ENCODE measurements around the gene RABAC1. TPM values are rescaled to one million over a fixed set of nuclear protein-coding genes. Genes with fewer than 3 reads are reported as not detected.
"Not testable (repeated sequence)": the region's sequence is repeated elsewhere in the genome, so short reads cannot be mapped to it uniquely, and the experiment has no call there.

RABAC1 gene
- total RNA-seq, 2 donors from 2014 or later = 79.6 to 89.7 TPM

GRCh38 chr19:41994994-41995958 lies 36.2 kb upstream of the RABAC1 start:
- no peak for ATAC-seq
- Mint-ChIP-seq H3K4me3 (peak overlapping the region; percentile 67), H3K9me3 (peaks cover 4% of the 10 kb centered on the region)

GRCh38 chr19:41994521-41994971 lies 35.4 kb upstream of the RABAC1 start:
- Mint-ChIP-seq H3K4me1 (ENCODE audit: low read depth in 2 of 2) (peaks cover 35 to 39% of the 10 kb centered on the region in 2 donors), H3K27ac (no peak overlapping the region), H3K4me3 (peak overlapping the region; percentile 67), H3K27me3 (peaks cover 29 to 42% of the 10 kb centered on the region in 2 donors), H3K9me3 (peaks cover 4% of the 10 kb centered on the region), H3K36me3 (peaks cover 5% of the 10 kb centered on the region)
- ATAC-seq (no peak), DNase-seq (ENCODE audit: low spot score) (no peak)

More at GRCh38 chr19:41994994-41995958, 36.2 kb upstream of the RABAC1 start:
- peaks cover 36 to 40% of the 10 kb centered on the region in 2 donors for H3K4me1 Mint-ChIP-seq (ENCODE audit: low read depth in 2 of 2)
- H3K36me3 Mint-ChIP-seq = peaks cover 5% of the 10 kb centered on the region
- DNase-seq (ENCODE audit: low spot score) = no peak
- peaks cover 36 to 50% of the 10 kb centered on the region in 2 donors for H3K27me3 Mint-ChIP-seq
- H3K27ac Mint-ChIP-seq = peak overlapping the region in 1 of 2 donors; percentile 14

GRCh38 chr19:41993612-41994483 lies 34.7 kb upstream of the RABAC1 start, which contains the start of gene ATP1A3:
ATP1A3 (minus strand) TSS chr19:41994230; CDS start chr19:41994076, 154 bp downstream.
- Mint-ChIP-seq H3K27me3 (peaks cover 26 to 36% of the 10 kb centered on the region in 2 donors), H3K4me3 (peak within 1 kb of the TSS; percentile 82), H3K27ac (peak within 1 kb of the TSS in 1 of 2 donors; percentile 14), H3K4me1 (ENCODE audit: low read depth in 2 of 2) (peaks cover 31 to 34% of the 10 kb centered on the region in 2 donors), H3K36me3 (peaks cover 5% of the 10 kb centered on the region), H3K9me3 (peaks cover 4% of the 10 kb centered on the region)
- DNase-seq (ENCODE audit: low spot score) = peak; percentile 84
- peak; percentile 86 to 94 for ATAC-seq

- not testable (repeated sequence) for H3K9me3 Mint-ChIP-seq; DNase-seq (ENCODE audit: low spot score); H3K36me3 Mint-ChIP-seq; H3K27ac Mint-ChIP-seq; ATAC-seq
- Mint-ChIP-seq H3K27me3 (peaks cover 18 to 24% of the 10 kb centered on the region in 2 donors), H3K4me1 (ENCODE audit: low read depth in 2 of 2) (peaks cover 28 to 30% of the 10 kb centered on the region in 2 donors), H3K4me3 (peak overlapping the region; percentile 52)
Observed at GRCh38 chr19:41991925-41992569, 32.9 kb upstream of the RABAC1 start.

- no peak overlapping the region for H3K27ac Mint-ChIP-seq
- peaks cover 5% of the 10 kb centered on the region for H3K36me3 Mint-ChIP-seq
- no peaks in the 10 kb centered on the region for H3K9me3 Mint-ChIP-seq
- DNase-seq (ENCODE audit: low spot score) (no peak), ATAC-seq (no peak)
- no peak overlapping the region for H3K4me3 Mint-ChIP-seq
- H3K4me1 Mint-ChIP-seq (ENCODE audit: low read depth in 2 of 2) = peaks cover 21 to 22% of the 10 kb centered on the region in 2 donors
- H3K27me3 Mint-ChIP-seq = peaks cover 10 to 15% of the 10 kb centered on the region in 2 donors
Observed at GRCh38 chr19:41991025-41991424, 31.9 kb upstream of the RABAC1 start.

- DNase-seq (ENCODE audit: low spot score) = no peak
- H3K27ac Mint-ChIP-seq = no peak overlapping the region
- no peak for ATAC-seq
- peaks cover 20 to 22% of the 10 kb centered on the region in 2 donors for H3K4me1 Mint-ChIP-seq (ENCODE audit: low read depth in 2 of 2)
- no peak overlapping the region for H3K4me3 Mint-ChIP-seq
- H3K27me3 Mint-ChIP-seq = peaks cover 9 to 11% of the 10 kb centered on the region in 2 donors
- H3K9me3 Mint-ChIP-seq = no peaks in the 10 kb centered on the region
- H3K36me3 Mint-ChIP-seq = peaks cover 5% of the 10 kb centered on the region
Observed at GRCh38 chr19:41990615-41991014, 31.5 kb upstream of the RABAC1 start.

GRCh38 chr19:41990028-41990427 lies 30.9 kb upstream of the RABAC1 start:
- peaks cover 3 to 5% of the 10 kb centered on the region in 2 donors for H3K27me3 Mint-ChIP-seq
- no peak overlapping the region for H3K4me3 Mint-ChIP-seq
- ATAC-seq = no peak
- H3K9me3 Mint-ChIP-seq = no peaks in the 10 kb centered on the region
- DNase-seq (ENCODE audit: low spot score) = no peak
- H3K36me3 Mint-ChIP-seq = peaks cover under 1% of the 10 kb centered on the region
- H3K27ac Mint-ChIP-seq = no peak overlapping the region
- H3K4me1 Mint-ChIP-seq (ENCODE audit: low read depth in 2 of 2) = peaks cover 14 to 16% of the 10 kb centered on the region in 2 donors

GRCh38 chr19:41988947-41989346 lies 29.8 kb upstream of the RABAC1 start:
- ATAC-seq (no peak), DNase-seq (ENCODE audit: low spot score) (no peak)
- peaks cover 8 to 11% of the 10 kb centered on the region in 2 donors for H3K4me1 Mint-ChIP-seq (ENCODE audit: low read depth in 2 of 2)
- no peak overlapping the region for H3K4me3 Mint-ChIP-seq
- H3K9me3 Mint-ChIP-seq = no peaks in the 10 kb centered on the region
- no peaks in the 10 kb centered on the region for H3K36me3 Mint-ChIP-seq
- no peak overlapping the region for H3K27ac Mint-ChIP-seq
- H3K27me3 Mint-ChIP-seq = no peaks in the 10 kb centered on the region

- H3K9me3 Mint-ChIP-seq = no peaks in the 10 kb centered on the region
- H3K4me1 Mint-ChIP-seq (ENCODE audit: low read depth in 2 of 2) = peaks cover 0 to under 1% of the 10 kb centered on the region in 2 donors
- no peak overlapping the region for H3K27ac Mint-ChIP-seq
- H3K36me3 Mint-ChIP-seq = no peaks in the 10 kb centered on the region
- H3K4me3 Mint-ChIP-seq = no peak overlapping the region
- H3K27me3 Mint-ChIP-seq = no peaks in the 10 kb centered on the region
- ATAC-seq = no peak
- DNase-seq (ENCODE audit: low spot score) = no peak
Observed at GRCh38 chr19:41987141-41987860, 28.2 kb upstream of the RABAC1 start.

GRCh38 chr19:41984961-41985360 lies 25.8 kb upstream of the RABAC1 start:
- H3K27ac Mint-ChIP-seq = no peak overlapping the region
- no peak overlapping the region for H3K4me3 Mint-ChIP-seq
- DNase-seq (ENCODE audit: low spot score) = no peak
- no peak for ATAC-seq
- H3K27me3 Mint-ChIP-seq = no peaks in the 10 kb centered on the region
- no peaks in the 10 kb centered on the region for H3K36me3 Mint-ChIP-seq
- H3K9me3 Mint-ChIP-seq = no peaks in the 10 kb centered on the region
- no peaks in the 10 kb centered on the region for H3K4me1 Mint-ChIP-seq (ENCODE audit: low read depth in 2 of 2)

GRCh38 chr19:41981724-41982123 lies 22.6 kb upstream of the RABAC1 start:
- no peaks in the 10 kb centered on the region for H3K4me1 Mint-ChIP-seq (ENCODE audit: low read depth in 2 of 2)
- no peaks in the 10 kb centered on the region for H3K27me3 Mint-ChIP-seq
- ATAC-seq = no peak
- H3K9me3 Mint-ChIP-seq = no peaks in the 10 kb centered on the region
- no peak overlapping the region for H3K27ac Mint-ChIP-seq
- no peaks in the 10 kb centered on the region for H3K36me3 Mint-ChIP-seq
- DNase-seq (ENCODE audit: low spot score) = no peak
- H3K4me3 Mint-ChIP-seq = no peak overlapping the region

- Mint-ChIP-seq H3K4me1 (ENCODE audit: low read depth in 2 of 2) (no peaks in the 10 kb centered on the region), H3K9me3 (no peaks in the 10 kb centered on the region), H3K27ac (no peak overlapping the region), H3K36me3 (no peaks in the 10 kb centered on the region), H3K27me3 (no peaks in the 10 kb centered on the region), H3K4me3 (no peak overlapping the region)
- no peak for ATAC-seq
- DNase-seq (ENCODE audit: low spot score) = no peak
Observed at GRCh38 chr19:41978470-41978869, 19.3 kb upstream of the RABAC1 start.

Data from natural killer cell treated with Interleukin-12 subunit alpha and Interleukin-12 subunit beta and Interleukin-15 and Interleukin-18, amount 100 ng/mL, for 72 hours (primary cell).